Panc1 (cell line): ENCODE measurements around the gene SSC5D.

Experiments
- POLR2AphosphoS5 ChIP-seq: IDR thresholded peaks from 2 replicates; pipeline ENCODE4 v1.6.1; 2012; ENCODE audit warnings: mild to moderate bottlenecking, low read depth, low read length, moderate library complexity
- TCF7L2 ChIP-seq: IDR thresholded peaks from 2 replicates; pipeline ENCODE4 v1.6.1; 2011; ENCODE audit warnings: mild to moderate bottlenecking, low read depth, low read length, inconsistent platforms
- TF ChIP-seq, protein P1 (sequence below): fragments of 450-650 bp; IDR thresholded peaks from 2 replicates; pipeline ENCODE4 v1.5.1; 2017; ENCODE audit warnings: mild to moderate bottlenecking
- TF ChIP-seq, protein P2 (sequence below), 2 experiments: IDR thresholded peaks; 2 replicates each; pipeline ENCODE4 v1.6.1; 2011 to 2012; ENCODE audit warnings: low read depth in 2 of 2, control low read depth in 1 of 2, low read length in 1 of 2, mild to moderate bottlenecking in 1 of 2, moderate library complexity in 1 of 2; ENCODE audit not compliant: insufficient read depth in 1 of 2

DNA sequence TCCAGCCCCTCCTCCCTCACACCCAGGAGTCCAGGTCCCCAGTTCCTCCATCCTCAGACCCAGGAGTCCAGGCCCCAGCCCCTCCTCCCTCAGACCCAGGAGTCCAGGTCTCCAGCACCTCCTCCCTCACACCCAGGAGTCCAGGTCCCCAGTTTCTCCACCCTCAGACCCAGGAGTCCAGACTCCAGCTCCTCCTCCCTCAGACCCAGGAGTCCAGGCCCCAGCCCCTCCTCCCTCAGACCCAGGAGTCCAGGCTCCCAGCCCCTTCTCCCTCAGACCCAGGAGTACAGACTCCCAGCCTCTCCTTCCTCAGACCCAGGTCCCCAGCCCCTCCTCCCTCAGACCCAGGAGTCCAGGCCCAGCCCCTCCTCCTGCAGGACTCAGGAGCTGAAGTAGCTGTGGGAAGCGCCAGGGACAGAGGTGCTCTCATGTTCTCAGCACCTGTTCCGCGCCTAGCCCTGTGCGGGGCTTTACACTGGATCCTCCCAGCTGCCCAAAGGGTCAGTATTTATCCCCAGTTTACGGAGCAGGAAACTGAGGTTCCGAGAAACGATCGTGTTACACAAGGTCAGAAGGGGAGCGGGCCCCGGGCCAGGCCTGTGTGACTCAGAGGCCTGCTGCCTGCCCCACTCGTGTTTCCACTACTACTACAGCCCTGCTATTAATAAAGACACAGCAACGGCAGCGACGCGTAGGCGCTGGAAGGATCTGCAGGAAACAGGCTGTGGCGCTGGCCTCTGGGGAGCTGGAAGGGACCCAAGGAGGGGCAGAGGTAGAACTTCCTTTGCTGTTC is 58.8 kb downstream of the SSC5D start:
- TF ChIP-seq, protein P1, sequence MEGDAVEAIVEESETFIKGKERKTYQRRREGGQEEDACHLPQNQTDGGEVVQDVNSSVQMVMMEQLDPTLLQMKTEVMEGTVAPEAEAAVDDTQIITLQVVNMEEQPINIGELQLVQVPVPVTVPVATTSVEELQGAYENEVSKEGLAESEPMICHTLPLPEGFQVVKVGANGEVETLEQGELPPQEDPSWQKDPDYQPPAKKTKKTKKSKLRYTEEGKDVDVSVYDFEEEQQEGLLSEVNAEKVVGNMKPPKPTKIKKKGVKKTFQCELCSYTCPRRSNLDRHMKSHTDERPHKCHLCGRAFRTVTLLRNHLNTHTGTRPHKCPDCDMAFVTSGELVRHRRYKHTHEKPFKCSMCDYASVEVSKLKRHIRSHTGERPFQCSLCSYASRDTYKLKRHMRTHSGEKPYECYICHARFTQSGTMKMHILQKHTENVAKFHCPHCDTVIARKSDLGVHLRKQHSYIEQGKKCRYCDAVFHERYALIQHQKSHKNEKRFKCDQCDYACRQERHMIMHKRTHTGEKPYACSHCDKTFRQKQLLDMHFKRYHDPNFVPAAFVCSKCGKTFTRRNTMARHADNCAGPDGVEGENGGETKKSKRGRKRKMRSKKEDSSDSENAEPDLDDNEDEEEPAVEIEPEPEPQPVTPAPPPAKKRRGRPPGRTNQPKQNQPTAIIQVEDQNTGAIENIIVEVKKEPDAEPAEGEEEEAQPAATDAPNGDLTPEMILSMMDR, result no peak
- TF ChIP-seq POLR2AphosphoS5 (no peak), TCF7L2 (no peak)
- TF ChIP-seq, protein P2, sequence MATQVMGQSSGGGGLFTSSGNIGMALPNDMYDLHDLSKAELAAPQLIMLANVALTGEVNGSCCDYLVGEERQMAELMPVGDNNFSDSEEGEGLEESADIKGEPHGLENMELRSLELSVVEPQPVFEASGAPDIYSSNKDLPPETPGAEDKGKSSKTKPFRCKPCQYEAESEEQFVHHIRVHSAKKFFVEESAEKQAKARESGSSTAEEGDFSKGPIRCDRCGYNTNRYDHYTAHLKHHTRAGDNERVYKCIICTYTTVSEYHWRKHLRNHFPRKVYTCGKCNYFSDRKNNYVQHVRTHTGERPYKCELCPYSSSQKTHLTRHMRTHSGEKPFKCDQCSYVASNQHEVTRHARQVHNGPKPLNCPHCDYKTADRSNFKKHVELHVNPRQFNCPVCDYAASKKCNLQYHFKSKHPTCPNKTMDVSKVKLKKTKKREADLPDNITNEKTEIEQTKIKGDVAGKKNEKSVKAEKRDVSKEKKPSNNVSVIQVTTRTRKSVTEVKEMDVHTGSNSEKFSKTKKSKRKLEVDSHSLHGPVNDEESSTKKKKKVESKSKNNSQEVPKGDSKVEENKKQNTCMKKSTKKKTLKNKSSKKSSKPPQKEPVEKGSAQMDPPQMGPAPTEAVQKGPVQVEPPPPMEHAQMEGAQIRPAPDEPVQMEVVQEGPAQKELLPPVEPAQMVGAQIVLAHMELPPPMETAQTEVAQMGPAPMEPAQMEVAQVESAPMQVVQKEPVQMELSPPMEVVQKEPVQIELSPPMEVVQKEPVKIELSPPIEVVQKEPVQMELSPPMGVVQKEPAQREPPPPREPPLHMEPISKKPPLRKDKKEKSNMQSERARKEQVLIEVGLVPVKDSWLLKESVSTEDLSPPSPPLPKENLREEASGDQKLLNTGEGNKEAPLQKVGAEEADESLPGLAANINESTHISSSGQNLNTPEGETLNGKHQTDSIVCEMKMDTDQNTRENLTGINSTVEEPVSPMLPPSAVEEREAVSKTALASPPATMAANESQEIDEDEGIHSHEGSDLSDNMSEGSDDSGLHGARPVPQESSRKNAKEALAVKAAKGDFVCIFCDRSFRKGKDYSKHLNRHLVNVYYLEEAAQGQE (IDR thresholded peaks at IDR 0.05; ENCODE audit: insufficient read depth in 1 of 2, low read depth in 2 of 2, low read length in 1 of 2), result no peak
